HEK293 (cell line): Measurements from ENCODE around the gene MAP4K2.

Experiments
- CTCF ChIA-PET: fragments of 350-600 bp; formaldehyde crosslinking; extraction: SDS; loops from one replicate; lab custom pipeline; 2021; ENCODE audit warnings: antibody characterized with exemption; lab: Yijun Ruan, JAX
- POLR2A ChIA-PET: fragments of 300-600 bp; formaldehyde crosslinking; extraction: SDS; loops from one replicate; lab custom pipeline; 2020; ENCODE audit warnings: antibody characterized with exemption, inconsistent platforms; lab: Yijun Ruan, JAX
- H3K27ac ChIP-seq: fragments of 200-500 bp; sonication (Bioruptor generic); 2 replicates; pipeline ENCODE4 v1.5.1; 2014; ENCODE audit warnings: low read depth, low read length, control low read depth, inconsistent platforms; ENCODE audit errors: extremely low read depth
- H3K36me3 ChIP-seq, 2 experiments: fragments of 200-500 bp in 1 of 2; sonication (Bioruptor generic) in 1 of 2; 1 replicate in 1 of 2; 2 replicates in 1 of 2; pipeline ENCODE4 v1.5.1; 2014 to 2017; ENCODE audit warnings: inconsistent platforms in 2 of 2, low read length in 2 of 2; ENCODE audit not compliant: control insufficient read depth in 2 of 2, insufficient read depth in 1 of 2
- H3K4me1 ChIP-seq: fragments of 200-500 bp; sonication (Bioruptor generic); 2 replicates; pipeline ENCODE4 v1.5.1; 2014; ENCODE audit warnings: mild to moderate bottlenecking, low read length, inconsistent platforms; ENCODE audit not compliant: control insufficient read depth, insufficient read depth
- H3K4me3 ChIP-seq: 2 replicates; pipeline ENCODE4 v1.5.1; 2011; ENCODE audit warnings: low read depth, mild to moderate bottlenecking, control low read depth, low read length, moderate library complexity
- H3K9me3 ChIP-seq: fragments of 200-500 bp; sonication (Bioruptor generic); 2 replicates; pipeline ENCODE4 v1.5.1; 2014; ENCODE audit warnings: low read depth, low read length, inconsistent platforms; ENCODE audit not compliant: control insufficient read depth, insufficient read depth
- KLF17 ChIP-seq: fragments of 450-650 bp; formaldehyde crosslinking; IDR thresholded peaks from 2 replicates; pipeline ENCODE4 v1.5.1; 2016; ENCODE audit warnings: missing biosample characterization, missing genetic modification characterization
- RBAK ChIP-seq: fragments of 450-650 bp; formaldehyde crosslinking; IDR thresholded peaks from 2 replicates; pipeline ENCODE4 v1.5.1; 2016; ENCODE audit warnings: missing biosample characterization, missing genetic modification characterization
- SP7 ChIP-seq: fragments of 450-650 bp; formaldehyde crosslinking; IDR thresholded peaks from 2 replicates; pipeline ENCODE4 v1.5.1; 2016; ENCODE audit warnings: missing biosample characterization, missing genetic modification characterization
- TRIM28 ChIP-seq: IDR thresholded peaks from 2 replicates; pipeline ENCODE4 v1.6.1; 2011; ENCODE audit warnings: low read length, control low read depth, borderline replicate concordance
- YY2 ChIP-seq: fragments of 450-650 bp; formaldehyde crosslinking; IDR thresholded peaks from 2 replicates; pipeline ENCODE4 v1.5.1; 2016; ENCODE audit warnings: missing biosample characterization, missing genetic modification characterization
- ZFP69B ChIP-seq: fragments of 450-650 bp; formaldehyde crosslinking; IDR thresholded peaks from 2 replicates; pipeline ENCODE4 v1.5.1; 2016; ENCODE audit warnings: missing biosample characterization, missing genetic modification characterization
- ZNF112 ChIP-seq: fragments of 450-650 bp; formaldehyde crosslinking; IDR thresholded peaks from 2 replicates; pipeline ENCODE4 v1.5.0; 2017; ENCODE audit warnings: missing biosample characterization, missing genetic modification characterization
- ZNF19 ChIP-seq: fragments of 450-650 bp; formaldehyde crosslinking; IDR thresholded peaks from 2 replicates; pipeline ENCODE4; 2016; ENCODE audit warnings: missing biosample characterization, missing genetic modification characterization, low read depth
- ZNF202 ChIP-seq: fragments of 450-650 bp; formaldehyde crosslinking; IDR thresholded peaks from 2 replicates; pipeline ENCODE4 v1.5.1; 2016; ENCODE audit warnings: missing biosample characterization, missing genetic modification characterization, borderline replicate concordance
- ZNF221 ChIP-seq: fragments of 450-650 bp; formaldehyde crosslinking; IDR thresholded peaks from 2 replicates; pipeline ENCODE4 v1.5.1; 2017; ENCODE audit warnings: missing biosample characterization, missing genetic modification characterization, borderline replicate concordance
- ZNF223 ChIP-seq: fragments of 450-650 bp; formaldehyde crosslinking; IDR thresholded peaks from 2 replicates; pipeline ENCODE4 v1.5.1; 2016; ENCODE audit warnings: missing biosample characterization, missing genetic modification characterization
- ZNF362 ChIP-seq: fragments of 450-650 bp; formaldehyde crosslinking; IDR thresholded peaks from 2 replicates; pipeline ENCODE4 v1.5.1; 2016; ENCODE audit warnings: missing biosample characterization, missing genetic modification characterization
- ZNF510 ChIP-seq: fragments of 450-650 bp; formaldehyde crosslinking; IDR thresholded peaks from 2 replicates; pipeline ENCODE4 v1.5.1; 2018; ENCODE audit warnings: mild to moderate bottlenecking, missing genetic modification characterization, missing biosample characterization; ENCODE audit not compliant: insufficient replicate concordance
- ZNF549 ChIP-seq: fragments of 450-650 bp; IDR thresholded peaks from 2 replicates; pipeline ENCODE4 v1.5.1; 2018; ENCODE audit warnings: missing biosample characterization, missing genetic modification characterization, mild to moderate bottlenecking, inconsistent platforms, moderate library complexity
- ZNF555 ChIP-seq: fragments of 450-650 bp; formaldehyde crosslinking; conservative IDR thresholded peaks from 2 replicates; pipeline ENCODE4 v1.5.1; 2017; ENCODE audit warnings: missing biosample characterization, mild to moderate bottlenecking, missing genetic modification characterization, inconsistent platforms
- ZNF621 ChIP-seq: fragments of 450-650 bp; formaldehyde crosslinking; IDR thresholded peaks from 2 replicates; pipeline ENCODE4 v1.5.1; 2017; ENCODE audit warnings: missing biosample characterization, missing genetic modification characterization
- ZNF645 ChIP-seq: fragments of 450-650 bp; formaldehyde crosslinking; IDR thresholded peaks from 2 replicates; pipeline ENCODE4; 2016; ENCODE audit warnings: missing biosample characterization, missing genetic modification characterization
- ZNF701 ChIP-seq: fragments of 450-650 bp; formaldehyde crosslinking; IDR thresholded peaks from 2 replicates; pipeline ENCODE4 v1.5.1; 2016; ENCODE audit warnings: missing biosample characterization, missing genetic modification characterization
- ZNF76 ChIP-seq: fragments of 450-650 bp; formaldehyde crosslinking; IDR thresholded peaks from 2 replicates; pipeline ENCODE4; 2016; ENCODE audit warnings: low read depth, missing biosample characterization, missing genetic modification characterization, borderline replicate concordance
- ZNF791 ChIP-seq: fragments of 450-650 bp; formaldehyde crosslinking; IDR thresholded peaks from 2 replicates; pipeline ENCODE4 v1.5.1; 2016; ENCODE audit warnings: missing biosample characterization, missing genetic modification characterization
- ZNF837 ChIP-seq: fragments of 450-650 bp; formaldehyde crosslinking; IDR thresholded peaks from 2 replicates; pipeline ENCODE4 v1.5.1; 2016; ENCODE audit warnings: missing biosample characterization, missing genetic modification characterization
- TF ChIP-seq, protein P1 (sequence below): fragments of 450-650 bp; formaldehyde crosslinking; IDR thresholded peaks from 2 replicates; pipeline ENCODE4 v1.5.1; 2017; ENCODE audit warnings: missing biosample characterization, missing genetic modification characterization
- TF ChIP-seq, protein P2 (sequence below): fragments of 450-650 bp; formaldehyde crosslinking; IDR thresholded peaks from 2 replicates; pipeline ENCODE4 v1.5.1; 2016; ENCODE audit warnings: missing biosample characterization, missing genetic modification characterization
- TF ChIP-seq, protein P3 (sequence below): fragments of 450-650 bp; formaldehyde crosslinking; IDR thresholded peaks from 2 replicates; pipeline ENCODE4 v1.5.1; 2016; ENCODE audit warnings: missing biosample characterization, missing genetic modification characterization

Gene MAP4K2

GRCh38 chr11:64794526-64794925 is 8.5 kb downstream of the MAP4K2 start (continued):
- TF ChIP-seq, protein P1, sequence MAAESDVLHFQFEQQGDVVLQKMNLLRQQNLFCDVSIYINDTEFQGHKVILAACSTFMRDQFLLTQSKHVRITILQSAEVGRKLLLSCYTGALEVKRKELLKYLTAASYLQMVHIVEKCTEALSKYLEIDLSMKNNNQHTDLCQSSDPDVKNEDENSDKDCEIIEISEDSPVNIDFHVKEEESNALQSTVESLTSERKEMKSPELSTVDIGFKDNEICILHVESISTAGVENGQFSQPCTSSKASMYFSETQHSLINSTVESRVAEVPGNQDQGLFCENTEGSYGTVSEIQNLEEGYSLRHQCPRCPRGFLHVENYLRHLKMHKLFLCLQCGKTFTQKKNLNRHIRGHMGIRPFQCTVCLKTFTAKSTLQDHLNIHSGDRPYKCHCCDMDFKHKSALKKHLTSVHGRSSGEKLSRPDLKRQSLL (tag by site-specific recombination) = no peak
- no peak for TF ChIP-seq YY2 (tag by site-specific recombination)
- no peak for TF ChIP-seq ZNF549
- TF ChIP-seq ZNF112 (tag by site-specific recombination) = no peak
- no peak for TF ChIP-seq ZNF621 (tag by site-specific recombination)

GRCh38 chr11:64793271-64794160 is 9.5 kb downstream of the MAP4K2 start:
- CTCF ChIA-PET = interaction anchor here (0.6 to 1.4 kb wide), 5 partner anchors 10 to 1342 kb away, joined by 3 to 5 read pairs (median 3); partner anchors contain the start of gene MAP4K2
- H3K27ac ChIP-seq = no peak overlapping the region
- H3K9me3 ChIP-seq = no peaks in the 10 kb centered on the region
- TF ChIP-seq ZNF202 (tag by site-specific recombination) (no peak), ZNF701 (tag by site-specific recombination) (no peak), KLF17 (tag by site-specific recombination) (no peak), ZNF19 (no peak), ZNF791 (no peak), ZNF223 (no peak), ZNF510 (tag by site-specific recombination) (no peak)
- TF ChIP-seq, protein P2, sequence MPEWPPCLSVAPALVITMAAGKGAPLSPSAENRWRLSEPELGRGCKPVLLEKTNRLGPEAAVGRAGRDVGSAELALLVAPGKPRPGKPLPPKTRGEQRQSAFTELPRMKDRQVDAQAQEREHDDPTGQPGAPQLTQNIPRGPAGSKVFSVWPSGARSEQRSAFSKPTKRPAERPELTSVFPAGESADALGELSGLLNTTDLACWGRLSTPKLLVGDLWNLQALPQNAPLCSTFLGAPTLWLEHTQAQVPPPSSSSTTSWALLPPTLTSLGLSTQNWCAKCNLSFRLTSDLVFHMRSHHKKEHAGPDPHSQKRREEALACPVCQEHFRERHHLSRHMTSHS (tag by site-specific recombination) = no peak
- H3K4me1 ChIP-seq = no peaks in the 10 kb centered on the region
- POLR2A ChIA-PET = interaction anchor here (1.1 kb wide), 1 partner anchor 15 kb away, joined by 4 read pairs; no protein-coding TSS in a partner anchor
- peaks cover 0 to 28% of the 10 kb centered on the region in 2 experiments; a peak in 1 of 3 replicates for H3K36me3 ChIP-seq
- no peak overlapping the region for H3K4me3 ChIP-seq

DNA sequence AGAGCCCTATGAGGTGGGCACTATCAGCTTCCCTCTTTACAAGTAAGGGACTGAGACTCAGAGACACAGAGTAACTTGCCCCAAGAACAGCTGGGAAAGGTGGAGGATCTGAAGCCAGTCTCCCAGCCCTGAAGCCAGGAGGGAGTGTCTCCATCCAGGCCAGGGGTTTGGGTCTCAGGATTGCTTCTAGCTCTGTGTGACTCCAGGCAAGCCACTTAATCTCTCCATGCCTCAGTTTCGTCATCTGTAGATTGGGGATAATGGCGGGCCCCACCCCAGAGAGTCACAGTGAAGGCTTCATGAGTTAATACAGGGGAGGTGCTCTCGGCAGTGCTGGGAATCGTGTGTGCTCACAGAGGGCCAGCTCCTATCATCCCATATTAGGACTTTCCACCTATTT is 10.5 kb downstream of the MAP4K2 start:
- no peak for TF ChIP-seq ZNF555 (tag by site-specific recombination)
- TF ChIP-seq ZNF76 = no peak
- peak; percentile 56; the same call in 1 of the 2 replicates for TF ChIP-seq ZFP69B (tag by site-specific recombination)
- no peak for TF ChIP-seq RBAK (tag by site-specific recombination)
- TF ChIP-seq TRIM28 = no peak
- TF ChIP-seq ZNF645 = no peak
- TF ChIP-seq ZNF837 (tag by site-specific recombination) = no peak
- TF ChIP-seq, protein P3, sequence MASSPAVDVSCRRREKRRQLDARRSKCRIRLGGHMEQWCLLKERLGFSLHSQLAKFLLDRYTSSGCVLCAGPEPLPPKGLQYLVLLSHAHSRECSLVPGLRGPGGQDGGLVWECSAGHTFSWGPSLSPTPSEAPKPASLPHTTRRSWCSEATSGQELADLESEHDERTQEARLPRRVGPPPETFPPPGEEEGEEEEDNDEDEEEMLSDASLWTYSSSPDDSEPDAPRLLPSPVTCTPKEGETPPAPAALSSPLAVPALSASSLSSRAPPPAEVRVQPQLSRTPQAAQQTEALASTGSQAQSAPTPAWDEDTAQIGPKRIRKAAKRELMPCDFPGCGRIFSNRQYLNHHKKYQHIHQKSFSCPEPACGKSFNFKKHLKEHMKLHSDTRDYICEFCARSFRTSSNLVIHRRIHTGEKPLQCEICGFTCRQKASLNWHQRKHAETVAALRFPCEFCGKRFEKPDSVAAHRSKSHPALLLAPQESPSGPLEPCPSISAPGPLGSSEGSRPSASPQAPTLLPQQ (tag by site-specific recombination) = peak; percentile 50; the same call in 1 of the 2 replicates
- TF ChIP-seq ZNF221 = no peak
- no peak for TF ChIP-seq YY2 (tag by site-specific recombination)
- no peak for TF ChIP-seq SP7 (tag by site-specific recombination)
- TF ChIP-seq ZNF362 (tag by site-specific recombination) = no peak
- ChIA-PET CTCF (no interaction called here), POLR2A (interaction anchor here (0.6 to 1.9 kb wide), 2 partner anchors 14 to 548 kb away, joined by 5 to 7 read pairs; partner anchors contain the start of gene SF1)
- no peak overlapping the region for H3K27ac ChIP-seq
- peaks cover 0 to 28% of the 10 kb centered on the region in 2 experiments; a peak in 1 of 3 replicates for H3K36me3 ChIP-seq
- no peaks in the 10 kb centered on the region for H3K4me1 ChIP-seq
- no peak overlapping the region for H3K4me3 ChIP-seq
- no peaks in the 10 kb centered on the region for H3K9me3 ChIP-seq
